ENCODE results near the gene CHTF18. TPM values are rescaled to one million over a fixed set of nuclear protein-coding genes. Genes with fewer than 3 reads are reported as not detected.
A peak's percentile ranks its signal among the peaks of the same experiment; 100 is the strongest.

Gene CHTF18
- total and polyA plus RNA-seq, 9 of the 15 experiments (the other 6 are each of a cell fraction or from before 2014, with no cell fraction given): 2.5 to 123 (median 17.0) TPM

- TF ChIP-seq CHD7 (IDR thresholded peaks at IDR 0.05; ENCODE audit: low read depth, low read length) (no peak), RB1 (IDR thresholded peaks at IDR 0.05; ENCODE audit: low read depth) (no peak), E4F1 (CRISPR knock-in tag; IDR thresholded peaks at IDR 0.05; ENCODE audit: borderline replicate concordance) (no peak), HNRNPK (IDR thresholded peaks at IDR 0.05; ENCODE audit: low read depth, low read length, poor library complexity, severe bottlenecking) (no peak), BHLHE40 (IDR thresholded peaks at IDR 0.05; ENCODE audit: low read length) (no peak), NCOA2 (IDR thresholded peaks at IDR 0.05; ENCODE audit: partially characterized antibody in 2 of 2) (no peak), CBX5 (IDR thresholded peaks at IDR 0.05; ENCODE audit: borderline replicate concordance, low read depth) (no peak), RBFOX2 (IDR thresholded peaks at IDR 0.05; ENCODE audit: low read depth, low read length) (0 out of 2 replicates have a peak, but pooled peaks have one; percentile 14), GMEB1 (CRISPR knock-in tag; IDR thresholded peaks at IDR 0.05) (no peak), PKNOX1 (IDR thresholded peaks at IDR 0.05) (no peak)
Observed at GRCh38 chr16:743794-744500, 44.5 kb upstream of the CHTF18 start (continued).
